A549 (cell line): Measurements from ENCODE around the gene DGUOK.

ENCODE experiments used
- CBX2 ChIP-seq: fragments of 200-600 bp; sonication (generic); IDR thresholded peaks from 2 replicates; pipeline ENCODE4 v1.6.1; 2016; ENCODE audit warnings: low read depth, mild to moderate bottlenecking, borderline replicate concordance
- CEBPB ChIP-seq, 2 experiments: fragments of >200 bp in 1 of 2; sonication (Bioruptor Twin) in 1 of 2; formaldehyde crosslinking in 1 of 2; IDR thresholded peaks; 2 replicates each; pipeline ENCODE4 v1.6.1; 2012 to 2016
- EHMT2 ChIP-seq: fragments of 200-600 bp; sonication (generic); IDR thresholded peaks from 2 replicates; pipeline ENCODE4 v1.6.1; 2016; ENCODE audit warnings: antibody characterized with exemption, low read depth, mild to moderate bottlenecking, moderate library complexity
- FOXS1 ChIP-seq: fragments of 250-450 bp; sonication (Bioruptor Pico); IDR thresholded peaks from 2 replicates; pipeline ENCODE4 v1.5.0; 2020; ENCODE audit warnings: mild to moderate bottlenecking, moderate library complexity
- JUN ChIP-seq, 2 experiments: fragments of >200 bp; sonication (Bioruptor Twin); formaldehyde crosslinking; IDR thresholded peaks; 2 replicates in 1 of 2; 3 replicates in 1 of 2; pipeline ENCODE4 v1.6.1; 2016 to 2017
- PBX3 ChIP-seq: IDR thresholded peaks from 2 replicates; pipeline ENCODE4 v1.6.1; 2012
- POLR2A ChIP-seq: IDR thresholded peaks from 2 replicates; pipeline ENCODE4 v1.6.1; 2012; ENCODE audit warnings: mild to moderate bottlenecking, low read length
- POLR2AphosphoS2 ChIP-seq: conservative IDR thresholded peaks from 2 replicates; pipeline ENCODE4 v1.6.1; 2012; ENCODE audit warnings: low read length, improper control_type of control experiment, inconsistent platforms
- RCOR1 ChIP-seq: fragments of 150-350 bp; IDR thresholded peaks from 2 replicates; pipeline ENCODE4 v1.6.1; 2014; ENCODE audit warnings: antibody characterized with exemption, low read length, low read depth
- REST ChIP-seq: fragments of 200-600 bp; sonication (generic); IDR thresholded peaks from 2 replicates; pipeline ENCODE4 v1.6.1; 2016; ENCODE audit warnings: antibody characterized with exemption, mild to moderate bottlenecking, moderate library complexity
- RFX5 ChIP-seq: fragments of 450-650 bp; IDR thresholded peaks from 2 replicates; pipeline ENCODE4 v1.7.1; 2014; ENCODE audit warnings: antibody characterized with exemption, mild to moderate bottlenecking, moderate library complexity
- TF ChIP-seq, protein P1 (sequence below): fragments of >200 bp; sonication (Bioruptor Twin); formaldehyde crosslinking; IDR thresholded peaks from 3 replicates; pipeline ENCODE4 v1.5.1; 2016
- TF ChIP-seq, protein P2 (sequence below): fragments of 250-450 bp; sonication (Bioruptor Pico); IDR thresholded peaks from 2 replicates; pipeline ENCODE4 v1.5.0; 2021; ENCODE audit warnings: mild to moderate bottlenecking, moderate library complexity, borderline replicate concordance
- TF ChIP-seq, protein P3 (sequence below): IDR thresholded peaks from 2 replicates; pipeline ENCODE4 v1.6.1; 2012

DNA sequence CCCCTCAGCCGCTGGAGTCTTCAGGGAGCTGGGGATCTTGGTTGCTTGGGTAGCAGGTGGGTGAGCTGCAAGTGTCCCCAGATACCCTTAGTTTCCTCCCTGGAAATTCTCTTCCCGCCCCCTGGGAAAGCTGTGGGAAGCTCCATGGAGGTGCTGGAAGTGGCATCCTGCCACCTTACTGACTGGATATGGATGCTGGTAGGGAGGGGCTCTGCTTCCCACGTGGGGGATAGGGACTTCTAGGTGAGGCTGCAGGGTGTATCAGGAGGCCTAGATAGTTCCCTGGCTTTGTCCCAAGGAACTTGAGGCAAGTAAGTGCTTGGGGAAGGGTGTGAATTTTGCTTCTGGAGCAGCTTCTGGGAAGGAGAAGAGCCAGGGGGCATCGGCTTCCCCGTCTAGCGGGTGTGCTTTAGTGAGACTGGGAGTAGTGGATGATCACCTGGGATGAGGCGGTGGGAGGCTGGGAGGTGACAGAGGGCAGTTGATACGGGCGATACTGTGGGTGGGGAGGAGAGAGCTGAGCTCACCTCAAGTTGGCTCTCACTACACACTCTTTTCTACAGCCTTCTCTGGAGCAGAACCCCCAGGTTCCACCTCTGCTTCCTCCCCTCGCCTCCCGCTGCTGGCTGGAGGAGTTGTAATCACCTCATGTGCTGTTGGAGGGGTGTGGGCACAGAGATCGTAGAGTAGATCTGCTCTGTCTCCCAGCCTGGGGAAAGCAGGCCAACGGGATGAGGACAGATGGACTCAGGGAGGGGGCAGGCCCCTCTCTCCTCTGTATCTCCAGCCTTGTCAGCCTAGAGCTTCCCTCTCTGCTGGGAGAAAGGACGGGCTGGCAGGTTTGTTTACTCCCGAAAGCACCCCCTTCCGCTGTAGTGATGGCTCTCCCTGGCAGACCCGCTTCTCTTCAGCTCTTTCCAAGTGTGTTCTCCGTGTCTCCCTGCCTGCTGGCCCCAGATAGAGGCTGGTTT lies 77.8 kb downstream of the DGUOK start:
- TF ChIP-seq, protein P1, sequence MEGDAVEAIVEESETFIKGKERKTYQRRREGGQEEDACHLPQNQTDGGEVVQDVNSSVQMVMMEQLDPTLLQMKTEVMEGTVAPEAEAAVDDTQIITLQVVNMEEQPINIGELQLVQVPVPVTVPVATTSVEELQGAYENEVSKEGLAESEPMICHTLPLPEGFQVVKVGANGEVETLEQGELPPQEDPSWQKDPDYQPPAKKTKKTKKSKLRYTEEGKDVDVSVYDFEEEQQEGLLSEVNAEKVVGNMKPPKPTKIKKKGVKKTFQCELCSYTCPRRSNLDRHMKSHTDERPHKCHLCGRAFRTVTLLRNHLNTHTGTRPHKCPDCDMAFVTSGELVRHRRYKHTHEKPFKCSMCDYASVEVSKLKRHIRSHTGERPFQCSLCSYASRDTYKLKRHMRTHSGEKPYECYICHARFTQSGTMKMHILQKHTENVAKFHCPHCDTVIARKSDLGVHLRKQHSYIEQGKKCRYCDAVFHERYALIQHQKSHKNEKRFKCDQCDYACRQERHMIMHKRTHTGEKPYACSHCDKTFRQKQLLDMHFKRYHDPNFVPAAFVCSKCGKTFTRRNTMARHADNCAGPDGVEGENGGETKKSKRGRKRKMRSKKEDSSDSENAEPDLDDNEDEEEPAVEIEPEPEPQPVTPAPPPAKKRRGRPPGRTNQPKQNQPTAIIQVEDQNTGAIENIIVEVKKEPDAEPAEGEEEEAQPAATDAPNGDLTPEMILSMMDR: no peak
- TF ChIP-seq RFX5 (no peak), PBX3 (no peak), JUN (IDR thresholded peaks at IDR 0.05) (no peak), CEBPB (IDR thresholded peaks at IDR 0.05) (no peak), REST (no peak), POLR2AphosphoS2 (no peak), POLR2A (no peak), RCOR1 (no peak), EHMT2 (no peak), FOXS1 (CRISPR knock-in tag) (no peak), CBX2 (no peak)
- TF ChIP-seq, protein P2, sequence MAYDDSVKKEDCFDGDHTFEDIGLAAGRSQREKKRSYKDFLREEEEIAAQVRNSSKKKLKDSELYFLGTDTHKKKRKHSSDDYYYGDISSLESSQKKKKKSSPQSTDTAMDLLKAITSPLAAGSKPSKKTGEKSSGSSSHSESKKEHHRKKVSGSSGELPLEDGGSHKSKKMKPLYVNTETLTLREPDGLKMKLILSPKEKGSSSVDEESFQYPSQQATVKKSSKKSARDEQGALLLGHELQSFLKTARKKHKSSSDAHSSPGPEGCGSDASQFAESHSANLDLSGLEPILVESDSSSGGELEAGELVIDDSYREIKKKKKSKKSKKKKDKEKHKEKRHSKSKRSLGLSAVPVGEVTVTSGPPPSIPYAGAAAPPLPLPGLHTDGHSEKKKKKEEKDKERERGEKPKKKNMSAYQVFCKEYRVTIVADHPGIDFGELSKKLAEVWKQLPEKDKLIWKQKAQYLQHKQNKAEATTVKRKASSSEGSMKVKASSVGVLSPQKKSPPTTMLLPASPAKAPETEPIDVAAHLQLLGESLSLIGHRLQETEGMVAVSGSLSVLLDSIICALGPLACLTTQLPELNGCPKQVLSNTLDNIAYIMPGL: no peak
- TF ChIP-seq, protein P3, sequence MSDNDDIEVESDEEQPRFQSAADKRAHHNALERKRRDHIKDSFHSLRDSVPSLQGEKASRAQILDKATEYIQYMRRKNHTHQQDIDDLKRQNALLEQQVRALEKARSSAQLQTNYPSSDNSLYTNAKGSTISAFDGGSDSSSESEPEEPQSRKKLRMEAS: no peak
